Activated naive CD4-positive, alpha-beta T cell treated with anti-CD3 and anti-CD28 coated beads, Interleukin-2, amount 50 U/mL, for 24 hours (primary cell): Measurements from ENCODE around the gene PCDHB8.
"Not testable (repeated sequence)": the region's sequence is repeated elsewhere in the genome, so short reads cannot be mapped to it uniquely, and the experiment has no call there.

ENCODE experiments used
- H3K27ac Mint-ChIP-seq: one replicate; pipeline ENCODE4 v1.8.0; 2021; ENCODE audit warnings: mild to moderate bottlenecking, mixed read lengths
- H3K27me3 Mint-ChIP-seq: one replicate; pipeline ENCODE4 v1.8.0; 2021; ENCODE audit warnings: mixed read lengths
- H3K36me3 Mint-ChIP-seq: one replicate; pipeline ENCODE4 v1.8.0; 2021; ENCODE audit warnings: mixed read lengths
- H3K4me1 Mint-ChIP-seq: one replicate; pipeline ENCODE4 v1.8.0; 2021; ENCODE audit warnings: mixed read lengths
- H3K4me3 Mint-ChIP-seq: one replicate; pipeline ENCODE4 v1.8.0; 2021; ENCODE audit warnings: mild to moderate bottlenecking, mixed read lengths
- H3K9me3 Mint-ChIP-seq: one replicate; pipeline ENCODE4 v1.8.0; 2021; ENCODE audit warnings: mixed read lengths

PCDHB8 gene

GRCh38 chr5:141201126-141201525, 23.5 kb downstream of the PCDHB8 start:
- not testable (repeated sequence) for H3K36me3 Mint-ChIP-seq, H3K27ac Mint-ChIP-seq
- H3K27me3 Mint-ChIP-seq: peaks cover 45% of the 10 kb centered on the region

DNA sequence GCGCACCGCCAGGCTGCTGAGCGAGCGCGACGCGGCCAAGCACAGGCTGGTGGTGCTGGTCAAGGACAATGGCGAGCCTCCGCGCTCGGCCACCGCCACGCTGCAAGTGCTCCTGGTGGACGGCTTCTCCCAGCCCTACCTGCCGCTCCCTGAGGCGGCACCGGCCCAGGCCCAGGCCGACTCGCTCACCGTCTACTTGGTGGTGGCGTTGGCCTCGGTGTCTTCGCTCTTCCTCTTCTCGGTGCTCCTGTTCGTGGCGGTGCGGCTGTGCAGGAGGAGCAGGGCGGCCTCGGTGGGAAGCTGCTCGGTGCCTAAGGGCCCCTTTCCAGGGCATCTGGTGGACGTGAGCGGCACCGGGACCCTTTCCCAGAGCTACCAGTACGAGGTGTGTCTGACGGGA, 24.1 kb downstream of the PCDHB8 start:
- H3K27me3 Mint-ChIP-seq: peaks cover 46% of the 10 kb centered on the region

More at GRCh38 chr5:141201126-141201525, 23.5 kb downstream of the PCDHB8 start:
- H3K4me1 Mint-ChIP-seq, H3K4me3 Mint-ChIP-seq: not testable (repeated sequence)
- H3K9me3 Mint-ChIP-seq: peaks cover 16% of the 10 kb centered on the region

GRCh38 chr5:141208478-141208877, 30.9 kb downstream of the PCDHB8 start, which contains the start of gene PCDHB12:
Gene PCDHB12, plus strand, starts transcription at chr5:141208719. Its CDS starts 189 bp downstream, at chr5:141208908.
- H3K27me3 Mint-ChIP-seq: peaks cover 55% of the 10 kb centered on the region
- no peaks in the 10 kb centered on the region for H3K36me3 Mint-ChIP-seq
- peaks cover 5% of the 10 kb centered on the region for H3K9me3 Mint-ChIP-seq
- H3K4me3 Mint-ChIP-seq: peak within 1 kb of the TSS; percentile 15
- no peaks in the 10 kb centered on the region for H3K4me1 Mint-ChIP-seq
- no peak within 1 kb of the TSS for H3K27ac Mint-ChIP-seq

More for the DNA sequence above, 24.1 kb downstream of the PCDHB8 start:
- H3K4me1 Mint-ChIP-seq, H3K4me3 Mint-ChIP-seq, H3K36me3 Mint-ChIP-seq, H3K27ac Mint-ChIP-seq: not testable (repeated sequence)
- peaks cover 16% of the 10 kb centered on the region for H3K9me3 Mint-ChIP-seq

GRCh38 chr5:141210281-141210680, 32.7 kb downstream of the PCDHB8 start:
- not testable (repeated sequence) for H3K9me3 Mint-ChIP-seq, H3K4me3 Mint-ChIP-seq, H3K4me1 Mint-ChIP-seq, H3K27ac Mint-ChIP-seq, H3K36me3 Mint-ChIP-seq
- H3K27me3 Mint-ChIP-seq: peaks cover 58% of the 10 kb centered on the region

GRCh38 chr5:141210849-141211248, 33.3 kb downstream of the PCDHB8 start:
- H3K4me1 Mint-ChIP-seq, H3K4me3 Mint-ChIP-seq, H3K36me3 Mint-ChIP-seq, H3K9me3 Mint-ChIP-seq, H3K27ac Mint-ChIP-seq: not testable (repeated sequence)
- H3K27me3 Mint-ChIP-seq: peaks cover 56% of the 10 kb centered on the region

DNA sequence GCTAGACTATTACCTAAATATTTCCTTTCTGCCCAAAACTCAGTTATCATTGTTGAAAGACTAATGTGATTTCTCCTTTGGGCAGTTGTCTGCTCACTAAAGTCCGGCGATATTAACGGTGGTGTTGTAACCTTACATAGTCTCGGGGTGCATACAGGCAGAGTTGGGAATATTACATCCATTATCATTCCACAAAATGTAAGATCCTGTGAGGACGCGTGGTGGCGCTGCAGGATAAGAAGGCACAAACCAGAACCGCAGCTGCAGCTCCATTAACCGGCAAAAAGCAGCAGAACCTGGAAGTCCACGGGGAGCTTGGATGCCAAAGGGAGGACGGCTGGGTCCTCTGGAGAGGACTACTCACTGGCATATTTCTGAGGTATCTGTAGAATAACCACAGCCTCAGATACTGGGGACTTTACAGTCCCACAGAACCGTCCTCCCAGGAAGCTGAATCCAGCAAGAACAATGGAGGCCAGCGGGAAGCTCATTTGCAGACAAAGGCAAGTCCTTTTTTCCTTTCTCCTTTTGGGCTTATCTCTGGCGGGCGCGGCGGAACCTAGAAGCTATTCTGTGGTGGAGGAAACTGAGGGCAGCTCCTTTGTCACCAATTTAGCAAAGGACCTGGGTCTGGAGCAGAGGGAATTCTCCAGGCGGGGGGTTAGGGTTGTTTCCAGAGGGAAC, 36.2 kb downstream of the PCDHB8 start, which contains the start of gene PCDHB13:
TSS of gene PCDHB13 (plus strand) at position 264 of the 684 bp plus-strand sequence. CDS start at position 469, 205 bp downstream.
- not testable (repeated sequence) for H3K4me1 Mint-ChIP-seq, H3K4me3 Mint-ChIP-seq
- peaks cover 47% of the 10 kb centered on the region for H3K27me3 Mint-ChIP-seq

GRCh38 chr5:141214583-141214982, 37.0 kb downstream of the PCDHB8 start:
- H3K27ac Mint-ChIP-seq, H3K4me1 Mint-ChIP-seq, H3K4me3 Mint-ChIP-seq: not testable (repeated sequence)
- H3K27me3 Mint-ChIP-seq: peaks cover 49% of the 10 kb centered on the region
- H3K36me3 Mint-ChIP-seq: peaks cover 12% of the 10 kb centered on the region
- H3K9me3 Mint-ChIP-seq: peaks cover 16% of the 10 kb centered on the region

More for the DNA sequence above, 36.2 kb downstream of the PCDHB8 start, which contains the start of gene PCDHB13:
- peaks cover 10% of the 10 kb centered on the region for H3K36me3 Mint-ChIP-seq
- H3K9me3 Mint-ChIP-seq, H3K27ac Mint-ChIP-seq: not testable (repeated sequence)

DNA sequence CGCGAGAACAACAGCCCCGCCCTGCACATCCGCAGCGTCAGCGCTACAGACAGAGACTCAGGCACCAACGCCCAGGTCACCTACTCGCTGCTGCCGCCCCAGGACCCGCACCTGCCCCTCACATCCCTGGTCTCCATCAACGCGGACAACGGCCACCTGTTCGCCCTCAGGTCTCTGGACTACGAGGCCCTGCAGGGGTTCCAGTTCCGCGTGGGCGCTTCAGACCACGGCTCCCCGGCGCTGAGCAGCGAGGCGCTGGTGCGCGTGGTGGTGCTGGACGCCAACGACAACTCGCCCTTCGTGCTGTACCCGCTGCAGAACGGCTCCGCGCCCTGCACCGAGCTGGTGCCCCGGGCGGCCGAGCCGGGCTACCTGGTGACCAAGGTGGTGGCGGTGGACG, 37.9 kb downstream of the PCDHB8 start:
- Mint-ChIP-seq H3K9me3 (peaks cover 25% of the 10 kb centered on the region), H3K36me3 (peaks cover 15% of the 10 kb centered on the region), H3K27me3 (peaks cover 53% of the 10 kb centered on the region)
- H3K4me3 Mint-ChIP-seq, H3K4me1 Mint-ChIP-seq, H3K27ac Mint-ChIP-seq: not testable (repeated sequence)

DNA sequence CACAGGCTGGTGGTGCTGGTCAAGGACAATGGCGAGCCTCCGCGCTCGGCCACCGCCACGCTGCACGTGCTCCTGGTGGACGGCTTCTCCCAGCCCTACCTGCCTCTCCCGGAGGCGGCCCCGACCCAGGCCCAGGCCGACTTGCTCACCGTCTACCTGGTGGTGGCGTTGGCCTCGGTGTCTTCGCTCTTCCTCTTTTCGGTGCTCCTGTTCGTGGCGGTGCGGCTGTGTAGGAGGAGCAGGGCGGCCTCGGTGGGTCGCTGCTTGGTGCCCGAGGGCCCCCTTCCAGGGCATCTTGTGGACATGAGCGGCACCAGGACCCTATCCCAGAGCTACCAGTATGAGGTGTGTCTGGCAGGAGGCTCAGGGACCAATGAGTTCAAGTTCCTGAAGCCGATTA, 38.4 kb downstream of the PCDHB8 start:
- H3K4me3 Mint-ChIP-seq, H3K27ac Mint-ChIP-seq, H3K4me1 Mint-ChIP-seq: not testable (repeated sequence)
- Mint-ChIP-seq H3K27me3 (peaks cover 54% of the 10 kb centered on the region), H3K9me3 (peaks cover 30% of the 10 kb centered on the region), H3K36me3 (peaks cover 15% of the 10 kb centered on the region)

GRCh38 chr5:141223112-141223783, 45.7 kb downstream of the PCDHB8 start, which contains the start of gene PCDHB14:
Gene PCDHB14, plus strand, starts transcription at chr5:141223343. Its CDS starts 163 bp downstream, at chr5:141223506.
- Mint-ChIP-seq H3K27me3 (peaks cover 65% of the 10 kb centered on the region), H3K27ac (no peak within 1 kb of the TSS), H3K4me1 (no peaks in the 10 kb centered on the region), H3K36me3 (peaks cover 10% of the 10 kb centered on the region), H3K9me3 (peaks cover 25% of the 10 kb centered on the region), H3K4me3 (peak within 1 kb of the TSS; percentile 40)

GRCh38 chr5:141224844-141225243, 47.3 kb downstream of the PCDHB8 start:
- H3K36me3 Mint-ChIP-seq, H3K4me1 Mint-ChIP-seq, H3K27ac Mint-ChIP-seq, H3K4me3 Mint-ChIP-seq: not testable (repeated sequence)
- Mint-ChIP-seq H3K9me3 (peaks cover 20% of the 10 kb centered on the region), H3K27me3 (peaks cover 56% of the 10 kb centered on the region)

- H3K36me3 Mint-ChIP-seq, H3K4me3 Mint-ChIP-seq, H3K27ac Mint-ChIP-seq, H3K4me1 Mint-ChIP-seq: not testable (repeated sequence)
- peaks cover 14% of the 10 kb centered on the region for H3K9me3 Mint-ChIP-seq
- peaks cover 50% of the 10 kb centered on the region for H3K27me3 Mint-ChIP-seq
Observed at GRCh38 chr5:141225421-141225820, 47.8 kb downstream of the PCDHB8 start.
